Uterus (tissue), 4 donors: Measurements from ENCODE around the gene CLMP. TPM values are rescaled to one million over a fixed set of nuclear protein-coding genes. Genes with fewer than 3 reads are reported as not detected.

ENCODE experiments used
- DNase-seq, 2 donors: peaks; one replicate each; pipeline ENCODE4 v3.0.0-alpha.2; 2019 to 2020
- H3K27ac ChIP-seq, 2 donors: fragments of 200-600 bp; sonication (generic); 1 replicate in 1 of 2; 2 replicates in 1 of 2; pipeline ENCODE4 v1.5.1; 2016 to 2018
- H3K27me3 ChIP-seq, 2 donors: fragments of 200-600 bp; sonication (generic); one replicate each; pipeline ENCODE4 v1.5.1; 2018 to 2019; ENCODE audit warnings: control low read depth in 1 of 2
- H3K36me3 ChIP-seq, 2 donors: fragments of 200-600 bp; sonication (generic); one replicate each; pipeline ENCODE4 v1.5.1; 2019; ENCODE audit warnings: control low read depth in 1 of 2
- H3K4me1 ChIP-seq, 2 donors: fragments of 200-600 bp; sonication (generic); one replicate each; pipeline ENCODE4 v1.5.1; 2018 to 2019; ENCODE audit warnings: control low read depth in 1 of 2
- H3K4me3 ChIP-seq, 2 donors: fragments of 200-600 bp; sonication (generic); 1 replicate in 1 of 2; 2 replicates in 1 of 2; pipeline ENCODE4 v1.5.1; 2018 to 2019; ENCODE audit warnings: mild to moderate bottlenecking in 1 of 2
- H3K9me3 ChIP-seq, 2 donors: fragments of 200-600 bp; sonication (generic); one replicate each; pipeline ENCODE4 v1.5.1; 2019; ENCODE audit warnings: control low read depth in 1 of 2
- POLR2A ChIP-seq, 2 donors: fragments of 450-650 bp; IDR thresholded peaks; one replicate each; pipeline ENCODE4 v1.6.1; 2016; ENCODE audit warnings: antibody characterized with exemption in 2 of 2, mild to moderate bottlenecking in 1 of 2, moderate library complexity in 1 of 2
- intact Hi-C: fragments of 100-400 bp; cut with DNase I; formaldehyde crosslinking; loops from one replicate; pipeline ENCODE4 v1.15.1; 2023; ENCODE audit warnings: low total_unique reads
- small RNA-seq: library from RNA; depleted of rRNA; stranded (forward); fragments of <200 nt; gene quantifications from one replicate; pipeline ENCODE3, GENCODE V24; 2016
- total RNA-seq, 4 donors: library from RNA; depleted of rRNA in 3 of 4; stranded (reverse); fragments of >200 nt in 3 of 4; gene quantifications; one replicate each; pipeline versions ENCODE4 v1.1.0 to v1.2.4, GENCODE V29; 2014 to 2023
- TF ChIP-seq, protein P1 (sequence below), 4 experiments: fragments of 200-600 bp in 2 of 4; fragments of 450-650 bp in 2 of 4; sonication (generic) in 2 of 4; IDR thresholded peaks; one replicate each; pipeline ENCODE4 v1.5.1; 2016 to 2019; ENCODE audit warnings: antibody characterized with exemption in 4 of 4, mild to moderate bottlenecking in 2 of 4, moderate library complexity in 1 of 4
- donor health status: DM: yes; HTN: yes; CAD: no.

Gene CLMP
- total RNA-seq, 4 donors from 2014 or later, result 51.6 to 143 (median 95.7) TPM

DNA sequence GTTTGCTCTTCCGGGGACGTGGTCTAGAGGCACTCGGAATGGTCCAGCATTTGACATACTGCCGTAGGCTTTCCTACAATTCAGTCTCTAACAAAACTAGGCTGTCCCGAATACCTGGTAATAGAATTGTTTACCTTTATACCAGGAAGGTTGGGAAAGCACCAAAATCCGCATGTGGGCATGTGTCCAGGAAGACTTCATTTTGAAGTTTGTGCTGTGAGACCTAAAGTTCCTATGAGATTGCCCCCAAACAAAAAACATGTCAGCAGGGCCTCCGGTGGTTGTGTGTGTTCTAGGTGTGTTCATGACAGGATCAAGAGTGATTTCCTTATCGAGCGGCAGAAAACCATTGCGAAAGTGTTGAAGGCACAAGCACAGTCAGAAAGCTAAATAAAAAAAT, 159.2 kb downstream of the CLMP start:
- TF ChIP-seq, protein P1, sequence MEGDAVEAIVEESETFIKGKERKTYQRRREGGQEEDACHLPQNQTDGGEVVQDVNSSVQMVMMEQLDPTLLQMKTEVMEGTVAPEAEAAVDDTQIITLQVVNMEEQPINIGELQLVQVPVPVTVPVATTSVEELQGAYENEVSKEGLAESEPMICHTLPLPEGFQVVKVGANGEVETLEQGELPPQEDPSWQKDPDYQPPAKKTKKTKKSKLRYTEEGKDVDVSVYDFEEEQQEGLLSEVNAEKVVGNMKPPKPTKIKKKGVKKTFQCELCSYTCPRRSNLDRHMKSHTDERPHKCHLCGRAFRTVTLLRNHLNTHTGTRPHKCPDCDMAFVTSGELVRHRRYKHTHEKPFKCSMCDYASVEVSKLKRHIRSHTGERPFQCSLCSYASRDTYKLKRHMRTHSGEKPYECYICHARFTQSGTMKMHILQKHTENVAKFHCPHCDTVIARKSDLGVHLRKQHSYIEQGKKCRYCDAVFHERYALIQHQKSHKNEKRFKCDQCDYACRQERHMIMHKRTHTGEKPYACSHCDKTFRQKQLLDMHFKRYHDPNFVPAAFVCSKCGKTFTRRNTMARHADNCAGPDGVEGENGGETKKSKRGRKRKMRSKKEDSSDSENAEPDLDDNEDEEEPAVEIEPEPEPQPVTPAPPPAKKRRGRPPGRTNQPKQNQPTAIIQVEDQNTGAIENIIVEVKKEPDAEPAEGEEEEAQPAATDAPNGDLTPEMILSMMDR (IDR thresholded peaks at IDR 0.05), result no peak
- no peak for TF ChIP-seq POLR2A (IDR thresholded peaks at IDR 0.05)
- Histone ChIP-seq H3K27me3 (no peaks in the 10 kb centered on the region), H3K36me3 (no peaks in the 10 kb centered on the region), H3K9me3 (no peaks in the 10 kb centered on the region), H3K4me1 (no peaks in the 10 kb centered on the region), H3K4me3 (no peak overlapping the region), H3K27ac (no peak overlapping the region)
- no peak for DNase-seq
- intact Hi-C loops, result no loop called here

DNA sequence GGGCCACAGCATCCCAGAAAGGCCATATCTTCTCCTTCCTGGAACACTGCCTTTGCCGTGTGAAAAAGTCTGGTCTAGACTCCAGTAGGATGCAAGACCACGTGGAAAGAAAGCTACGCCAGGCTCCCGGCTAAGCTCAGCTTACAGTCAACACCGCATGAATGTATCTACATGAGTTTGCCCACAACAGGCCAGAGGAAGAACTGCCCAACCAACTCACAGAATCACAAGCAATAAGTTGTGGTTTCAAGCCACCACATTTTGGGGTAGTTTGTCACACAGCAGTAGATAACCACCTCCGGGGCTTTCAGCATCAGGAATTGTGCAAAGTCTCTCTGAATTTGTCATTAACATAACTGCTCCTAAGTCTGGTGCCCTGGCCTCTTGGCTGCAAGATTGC, 160.5 kb downstream of the CLMP start:
- intact Hi-C loops, result no loop called here

DNA sequence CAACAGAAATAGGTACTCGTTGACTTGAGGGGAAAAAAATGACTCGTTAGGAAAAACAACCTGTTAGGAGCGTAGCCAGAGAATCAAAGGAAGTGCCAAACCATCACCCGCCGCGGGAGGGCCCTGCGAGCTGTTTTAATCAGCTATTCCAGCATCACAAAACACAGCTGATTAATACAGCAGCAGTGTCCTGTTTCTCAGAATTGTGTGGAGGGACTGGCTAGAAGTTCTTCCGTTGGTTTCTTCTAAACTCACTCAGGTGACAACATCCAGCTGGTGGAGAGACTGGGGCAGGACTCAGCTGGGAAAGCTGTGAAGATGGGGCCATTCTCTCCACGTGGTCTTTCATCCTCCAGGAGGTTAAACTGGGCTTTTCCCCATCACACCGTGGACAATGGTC, 161.2 kb downstream of the CLMP start:
- Histone ChIP-seq H3K27ac (no peak overlapping the region), H3K9me3 (no peaks in the 10 kb centered on the region), H3K36me3 (no peaks in the 10 kb centered on the region), H3K4me1 (no peaks in the 10 kb centered on the region), H3K27me3 (no peaks in the 10 kb centered on the region), H3K4me3 (no peak overlapping the region)
- no peak for DNase-seq
- TF ChIP-seq, protein P1 (IDR thresholded peaks at IDR 0.05), result no peak
- no peak for TF ChIP-seq POLR2A (IDR thresholded peaks at IDR 0.05)
- intact Hi-C loops, result no loop called here

More for the DNA sequence above, 160.5 kb downstream of the CLMP start:
- Histone ChIP-seq H3K27ac (no peak overlapping the region), H3K9me3 (no peaks in the 10 kb centered on the region), H3K4me3 (no peak overlapping the region), H3K4me1 (no peaks in the 10 kb centered on the region), H3K36me3 (no peaks in the 10 kb centered on the region), H3K27me3 (no peaks in the 10 kb centered on the region)
- TF ChIP-seq POLR2A (IDR thresholded peaks at IDR 0.05), result no peak
- TF ChIP-seq, protein P1 (IDR thresholded peaks at IDR 0.05), result no peak
- DNase-seq, result no peak

DNA sequence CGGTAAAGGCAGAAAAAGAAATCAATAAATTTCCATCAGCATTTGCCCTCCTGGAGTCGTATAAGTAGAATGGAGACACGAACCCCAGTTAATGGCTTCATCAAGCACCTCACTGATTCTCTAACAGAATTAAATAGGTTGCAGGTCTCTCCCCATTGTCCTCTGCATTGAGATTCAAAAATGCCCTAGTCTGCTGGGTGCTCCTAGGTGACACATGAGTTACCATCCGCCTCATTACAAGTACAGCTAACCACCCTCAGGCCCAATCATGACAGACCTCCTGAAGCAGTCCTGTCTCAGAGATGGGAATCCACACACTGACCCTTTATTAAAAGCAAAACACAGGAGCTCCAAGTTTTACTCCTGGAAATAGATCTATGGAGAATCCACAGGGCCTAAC, 164.5 kb downstream of the CLMP start:
- no peaks in the 10 kb centered on the region for H3K27me3 ChIP-seq
- no peak overlapping the region for H3K27ac ChIP-seq
- no peaks in the 10 kb centered on the region for H3K9me3 ChIP-seq
- no peaks in the 10 kb centered on the region for H3K36me3 ChIP-seq
- DNase-seq, result no peak
- H3K4me3 ChIP-seq, result no peak overlapping the region
- intact Hi-C loops, result no loop called here
- H3K4me1 ChIP-seq, result no peaks in the 10 kb centered on the region
- TF ChIP-seq, protein P1 (IDR thresholded peaks at IDR 0.05), result no peak
- TF ChIP-seq POLR2A (IDR thresholded peaks at IDR 0.05), result no peak

DNA sequence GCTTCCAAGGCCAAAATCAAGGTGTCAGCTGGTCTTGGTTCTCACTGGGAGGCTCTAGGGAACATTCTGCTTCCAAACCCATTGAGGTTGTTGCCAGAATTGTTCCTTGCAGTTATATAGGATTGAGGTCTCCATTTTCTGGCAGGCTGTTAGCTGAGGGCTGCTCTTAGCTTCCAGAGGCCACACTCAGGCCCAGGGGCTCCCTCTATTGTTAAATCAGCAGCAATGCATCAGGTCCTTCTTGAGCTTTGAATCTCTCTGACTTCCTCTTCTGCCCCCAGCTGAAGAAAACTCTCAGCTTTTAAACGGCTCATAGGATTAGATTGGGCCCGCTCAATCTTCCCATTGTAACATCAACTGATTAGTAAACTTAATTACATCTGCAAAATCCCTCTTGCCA, 174.1 kb downstream of the CLMP start:
- no peak overlapping the region for H3K4me3 ChIP-seq
- H3K36me3 ChIP-seq, result no peaks in the 10 kb centered on the region
- peaks cover 0 to 3% of the 10 kb centered on the region in 2 donors for H3K27me3 ChIP-seq
- no peak overlapping the region for H3K27ac ChIP-seq
- TF ChIP-seq, protein P1 (IDR thresholded peaks at IDR 0.05), result peak in 1 of 4 experiments; percentile 25
- no peak for TF ChIP-seq POLR2A (IDR thresholded peaks at IDR 0.05)
- intact Hi-C loops, result no loop called here
- no peaks in the 10 kb centered on the region for H3K9me3 ChIP-seq
- no peaks in the 10 kb centered on the region for H3K4me1 ChIP-seq
- DNase-seq, result no peak

Small RNA genes lying within 50 kb of the gene (small RNA-seq; reads per million reads assigned to genes)
- not detected for gene RPL31P47
- gene SNORD14C, result not detected
- not detected for gene SNORD14D
- 46.3 reads per million, percentile 93 among the genes with 10 or more reads in this experiment for gene SNORD14E

Other genes with a start within 250 kb of the CLMP start
- not detected for gene BSX, start 213.4 kb downstream of the CLMP start, total RNA-seq
- 1,000 to 10,000 TPM in 1 of 4 donors, 100 to 1,000 TPM in 3; 360 to 1,864 (median 476) TPM for gene HSPA8, start 133.1 kb downstream of the CLMP start, total RNA-seq
- gene GRAMD1B, start 235.0 kb upstream of the CLMP start, total RNA-seq, result 1 to 10 TPM in 3 of 4 donors, under 1 TPM in 1; under 0.01 to 6.5 (median 3.7) TPM